Measurements from ENCODE around the gene MTF1.

- no peak for TF ChIP-seq CTCF (conservative IDR thresholded peaks at IDR 0.05)
- no peak for TF ChIP-seq ZFX (IDR thresholded peaks at IDR 0.05)
Measured at GRCh38 chr1:37849480-37849879, 9.9 kb downstream of the MTF1 start.

Measured in C4-2B (cell line).